ENCODE measurements around the gene SPIN2B. TPM values are rescaled to one million over a fixed set of nuclear protein-coding genes. Genes with fewer than 3 reads are reported as not detected.

The SPIN2B gene
- total and polyA plus RNA-seq, 9 of the 15 experiments (the other 6 are each of a cell fraction or from before 2014, with no cell fraction given) = 6.2 to 23.7 (median 15.2) TPM

GRCh38 chrX:57135287-57135686 is 13.9 kb upstream of the SPIN2B start (continued):
- TF ChIP-seq, protein P1, sequence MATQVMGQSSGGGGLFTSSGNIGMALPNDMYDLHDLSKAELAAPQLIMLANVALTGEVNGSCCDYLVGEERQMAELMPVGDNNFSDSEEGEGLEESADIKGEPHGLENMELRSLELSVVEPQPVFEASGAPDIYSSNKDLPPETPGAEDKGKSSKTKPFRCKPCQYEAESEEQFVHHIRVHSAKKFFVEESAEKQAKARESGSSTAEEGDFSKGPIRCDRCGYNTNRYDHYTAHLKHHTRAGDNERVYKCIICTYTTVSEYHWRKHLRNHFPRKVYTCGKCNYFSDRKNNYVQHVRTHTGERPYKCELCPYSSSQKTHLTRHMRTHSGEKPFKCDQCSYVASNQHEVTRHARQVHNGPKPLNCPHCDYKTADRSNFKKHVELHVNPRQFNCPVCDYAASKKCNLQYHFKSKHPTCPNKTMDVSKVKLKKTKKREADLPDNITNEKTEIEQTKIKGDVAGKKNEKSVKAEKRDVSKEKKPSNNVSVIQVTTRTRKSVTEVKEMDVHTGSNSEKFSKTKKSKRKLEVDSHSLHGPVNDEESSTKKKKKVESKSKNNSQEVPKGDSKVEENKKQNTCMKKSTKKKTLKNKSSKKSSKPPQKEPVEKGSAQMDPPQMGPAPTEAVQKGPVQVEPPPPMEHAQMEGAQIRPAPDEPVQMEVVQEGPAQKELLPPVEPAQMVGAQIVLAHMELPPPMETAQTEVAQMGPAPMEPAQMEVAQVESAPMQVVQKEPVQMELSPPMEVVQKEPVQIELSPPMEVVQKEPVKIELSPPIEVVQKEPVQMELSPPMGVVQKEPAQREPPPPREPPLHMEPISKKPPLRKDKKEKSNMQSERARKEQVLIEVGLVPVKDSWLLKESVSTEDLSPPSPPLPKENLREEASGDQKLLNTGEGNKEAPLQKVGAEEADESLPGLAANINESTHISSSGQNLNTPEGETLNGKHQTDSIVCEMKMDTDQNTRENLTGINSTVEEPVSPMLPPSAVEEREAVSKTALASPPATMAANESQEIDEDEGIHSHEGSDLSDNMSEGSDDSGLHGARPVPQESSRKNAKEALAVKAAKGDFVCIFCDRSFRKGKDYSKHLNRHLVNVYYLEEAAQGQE (IDR thresholded peaks at IDR 0.05; ENCODE audit: borderline replicate concordance) = peak; percentile 74
- TF ChIP-seq, protein P1 (CRISPR knock-in tag; IDR thresholded peaks at IDR 0.05; ENCODE audit: low read depth) = no peak
- peak; percentile 9 for TF ChIP-seq MEIS2 (IDR thresholded peaks at IDR 0.05; ENCODE audit: partially characterized antibody)
- TF ChIP-seq ZNF184 (CRISPR knock-in tag; IDR thresholded peaks at IDR 0.05) = no peak
- no peak for TF ChIP-seq CHD1 (IDR thresholded peaks at IDR 0.05; ENCODE audit: low read length)
- TF ChIP-seq TAF15 (IDR thresholded peaks at IDR 0.05; ENCODE audit: low read depth, low read length) = no peak
- no peak for TF ChIP-seq MCM5 (IDR thresholded peaks at IDR 0.05; ENCODE audit: low read depth)
- TF ChIP-seq TRIM28 (IDR thresholded peaks at IDR 0.05) = no peak
- peak; percentile 37 for TF ChIP-seq VEZF1 (CRISPR knock-in tag; IDR thresholded peaks at IDR 0.05)
- TF ChIP-seq, protein P2, sequence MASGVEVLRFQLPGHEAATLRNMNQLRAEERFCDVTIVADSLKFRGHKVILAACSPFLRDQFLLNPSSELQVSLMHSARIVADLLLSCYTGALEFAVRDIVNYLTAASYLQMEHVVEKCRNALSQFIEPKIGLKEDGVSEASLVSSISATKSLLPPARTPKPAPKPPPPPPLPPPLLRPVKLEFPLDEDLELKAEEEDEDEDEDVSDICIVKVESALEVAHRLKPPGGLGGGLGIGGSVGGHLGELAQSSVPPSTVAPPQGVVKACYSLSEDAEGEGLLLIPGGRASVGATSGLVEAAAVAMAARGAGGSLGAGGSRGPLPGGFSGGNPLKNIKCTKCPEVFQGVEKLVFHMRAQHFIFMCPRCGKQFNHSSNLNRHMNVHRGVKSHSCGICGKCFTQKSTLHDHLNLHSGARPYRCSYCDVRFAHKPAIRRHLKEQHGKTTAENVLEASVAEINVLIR (CRISPR knock-in tag; IDR thresholded peaks at IDR 0.05) = no peak
- TF ChIP-seq USF1 (CRISPR knock-in tag; IDR thresholded peaks at IDR 0.05) = no peak
- no peak for TF ChIP-seq BACH1 (tag; IDR thresholded peaks at IDR 0.05)
- no peak for TF ChIP-seq ZKSCAN8 (CRISPR knock-in tag; IDR thresholded peaks at IDR 0.05)
- no peak for TF ChIP-seq ZNF561 (CRISPR knock-in tag; conservative IDR thresholded peaks at IDR 0.05)
- TF ChIP-seq, protein P3, sequence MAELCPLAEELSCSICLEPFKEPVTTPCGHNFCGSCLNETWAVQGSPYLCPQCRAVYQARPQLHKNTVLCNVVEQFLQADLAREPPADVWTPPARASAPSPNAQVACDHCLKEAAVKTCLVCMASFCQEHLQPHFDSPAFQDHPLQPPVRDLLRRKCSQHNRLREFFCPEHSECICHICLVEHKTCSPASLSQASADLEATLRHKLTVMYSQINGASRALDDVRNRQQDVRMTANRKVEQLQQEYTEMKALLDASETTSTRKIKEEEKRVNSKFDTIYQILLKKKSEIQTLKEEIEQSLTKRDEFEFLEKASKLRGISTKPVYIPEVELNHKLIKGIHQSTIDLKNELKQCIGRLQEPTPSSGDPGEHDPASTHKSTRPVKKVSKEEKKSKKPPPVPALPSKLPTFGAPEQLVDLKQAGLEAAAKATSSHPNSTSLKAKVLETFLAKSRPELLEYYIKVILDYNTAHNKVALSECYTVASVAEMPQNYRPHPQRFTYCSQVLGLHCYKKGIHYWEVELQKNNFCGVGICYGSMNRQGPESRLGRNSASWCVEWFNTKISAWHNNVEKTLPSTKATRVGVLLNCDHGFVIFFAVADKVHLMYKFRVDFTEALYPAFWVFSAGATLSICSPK (IDR thresholded peaks at IDR 0.05; ENCODE audit: borderline replicate concordance) = no peak
- TF ChIP-seq ZNF431 (CRISPR knock-in tag; IDR thresholded peaks at IDR 0.05) = no peak
- TF ChIP-seq ZNF133 (CRISPR knock-in tag; IDR thresholded peaks at IDR 0.05) = no peak

All from K562 (cell line).